SJCRH30 (cell line): ENCODE data around the gene MPV17L2. TPM values are rescaled to one million over a fixed set of nuclear protein-coding genes. Genes with fewer than 3 reads are reported as not detected.

Experiments
- DNase-seq, 2 experiments: peaks; one replicate each; pipeline ENCODE4 v3.0.0-alpha.2; 2015 to 2020
- H3K27ac ChIP-seq: fragments of 250-450 bp; sonication (Bioruptor Pico); 2 replicates; pipeline ENCODE4 v1.5.1; 2020; ENCODE audit warnings: mild to moderate bottlenecking, moderate library complexity
- H3K27me3 ChIP-seq: fragments of 250-450 bp; sonication (Bioruptor Pico); 2 replicates; pipeline ENCODE4 v1.5.1; 2020; ENCODE audit warnings: mild to moderate bottlenecking, moderate library complexity
- H3K36me3 ChIP-seq: fragments of 250-450 bp; sonication (Bioruptor Pico); 2 replicates; pipeline ENCODE4 v1.5.1; 2020; ENCODE audit warnings: mild to moderate bottlenecking, moderate library complexity
- H3K4me1 ChIP-seq: fragments of 250-450 bp; sonication (Bioruptor Pico); 2 replicates; pipeline ENCODE4 v1.5.1; 2020; ENCODE audit warnings: mild to moderate bottlenecking, moderate library complexity
- H3K4me3 ChIP-seq: fragments of 250-450 bp; sonication (Bioruptor Pico); 2 replicates; pipeline ENCODE4 v1.5.1; 2020; ENCODE audit warnings: mild to moderate bottlenecking, moderate library complexity
- H3K9me3 ChIP-seq: fragments of 250-450 bp; sonication (Bioruptor Pico); replicated peaks from 2 replicates; pipeline ENCODE4 v1.5.1; 2020; ENCODE audit warnings: mild to moderate bottlenecking, moderate library complexity
- total RNA-seq: library from RNA; depleted of rRNA; stranded (reverse); fragments of >200 nt; shearing (Covaris generic); gene quantifications from 2 replicates; pipeline ENCODE4 v1.2.3, GENCODE V29; 2014

Gene MPV17L2
- total RNA-seq, 1 experiment from 2014 or later = 31.3 TPM

GRCh38 chr19:18193388-18194180 is 566 bp downstream of the MPV17L2 start:
- H3K36me3 ChIP-seq = no peaks in the 10 kb centered on the region
- peak overlapping the region; percentile 80 for H3K4me3 ChIP-seq
- no peaks in the 10 kb centered on the region for H3K9me3 ChIP-seq
- H3K4me1 ChIP-seq = no peaks in the 10 kb centered on the region
- peak overlapping the region; percentile 29; the same call in 1 of the 2 replicates for H3K27ac ChIP-seq
- no peaks in the 10 kb centered on the region for H3K27me3 ChIP-seq
- peak; percentile 42 to 47 for DNase-seq

- no peak for DNase-seq
- Histone ChIP-seq H3K27me3 (no peaks in the 10 kb centered on the region), H3K27ac (no peak overlapping the region), H3K9me3 (no peaks in the 10 kb centered on the region), H3K36me3 (no peaks in the 10 kb centered on the region), H3K4me1 (no peaks in the 10 kb centered on the region), H3K4me3 (peak overlapping the region; percentile 80)
These were observed 1.1 kb downstream of the MPV17L2 start for GRCh38 chr19:18194181-18194530.

GRCh38 chr19:18194554-18195238 is 1.7 kb downstream of the MPV17L2 start:
- H3K27me3 ChIP-seq = no peaks in the 10 kb centered on the region
- no peaks in the 10 kb centered on the region for H3K9me3 ChIP-seq
- H3K4me1 ChIP-seq = no peaks in the 10 kb centered on the region
- H3K27ac ChIP-seq = no peak overlapping the region
- peak; percentile 37 to 44 for DNase-seq
- H3K36me3 ChIP-seq = no peaks in the 10 kb centered on the region
- no peak overlapping the region for H3K4me3 ChIP-seq

GRCh38 chr19:18196511-18196845 is 3.5 kb downstream of the MPV17L2 start:
- H3K4me1 ChIP-seq = no peaks in the 10 kb centered on the region
- H3K36me3 ChIP-seq = no peaks in the 10 kb centered on the region
- H3K4me3 ChIP-seq = no peak overlapping the region
- DNase-seq = no peak
- H3K9me3 ChIP-seq = no peaks in the 10 kb centered on the region
- H3K27me3 ChIP-seq = no peaks in the 10 kb centered on the region
- no peak overlapping the region for H3K27ac ChIP-seq

GRCh38 chr19:18197306-18197705 is 4.3 kb downstream of the MPV17L2 start:
- Histone ChIP-seq H3K36me3 (no peaks in the 10 kb centered on the region), H3K4me1 (no peaks in the 10 kb centered on the region), H3K27ac (no peak overlapping the region), H3K27me3 (no peaks in the 10 kb centered on the region), H3K4me3 (no peak overlapping the region), H3K9me3 (no peaks in the 10 kb centered on the region)
- DNase-seq = no peak

- no peaks in the 10 kb centered on the region for H3K27me3 ChIP-seq
- H3K4me3 ChIP-seq = no peak overlapping the region
- no peaks in the 10 kb centered on the region for H3K36me3 ChIP-seq
- H3K27ac ChIP-seq = no peak overlapping the region
- peaks cover 1% of the 10 kb centered on the region; the same call in 1 of the 2 replicates for H3K4me1 ChIP-seq
- H3K9me3 ChIP-seq = no peaks in the 10 kb centered on the region
- DNase-seq = no peak
These were observed 4.9 kb downstream of the MPV17L2 start for GRCh38 chr19:18197941-18198340.

- H3K4me1 ChIP-seq = peaks cover 4% of the 10 kb centered on the region; the same call in 1 of the 2 replicates
- H3K4me3 ChIP-seq = no peak overlapping the region
- H3K27me3 ChIP-seq = 0 out of 2 replicates have a peak, but pooled peaks cover 3% of the 10 kb centered on the region
- no peak for DNase-seq
- no peak overlapping the region for H3K27ac ChIP-seq
- H3K9me3 ChIP-seq = no peaks in the 10 kb centered on the region
- no peaks in the 10 kb centered on the region for H3K36me3 ChIP-seq
These were observed 5.4 kb downstream of the MPV17L2 start for GRCh38 chr19:18198374-18198773.

- Histone ChIP-seq H3K4me3 (no peak overlapping the region), H3K36me3 (no peaks in the 10 kb centered on the region), H3K27ac (no peak overlapping the region), H3K27me3 (0 out of 2 replicates have a peak, but pooled peaks cover 3% of the 10 kb centered on the region), H3K9me3 (no peaks in the 10 kb centered on the region), H3K4me1 (peaks cover 4% of the 10 kb centered on the region; the same call in 1 of the 2 replicates)
- no peak for DNase-seq
These were observed 9.4 kb downstream of the MPV17L2 start for GRCh38 chr19:18202397-18202777.

- H3K9me3 ChIP-seq = no peaks in the 10 kb centered on the region
- no peak overlapping the region for H3K27ac ChIP-seq
- H3K27me3 ChIP-seq = 0 out of 2 replicates have a peak, but pooled peaks cover 3% of the 10 kb centered on the region
- peaks cover 4% of the 10 kb centered on the region; the same call in 1 of the 2 replicates for H3K4me1 ChIP-seq
- H3K36me3 ChIP-seq = no peaks in the 10 kb centered on the region
- peak; percentile 48 to 62 for DNase-seq
- H3K4me3 ChIP-seq = peak overlapping the region; percentile 56
These were observed 9.9 kb downstream of the MPV17L2 start for GRCh38 chr19:18202778-18203407.

GRCh38 chr19:18203408-18203862 is 10.4 kb downstream of the MPV17L2 start:
- H3K4me1 ChIP-seq = peaks cover 4% of the 10 kb centered on the region; the same call in 1 of the 2 replicates

GRCh38 chr19:18203863-18204393 is 10.9 kb downstream of the MPV17L2 start, which contains the start of gene RAB3A:
TSS of gene RAB3A (minus strand) at chr19:18204042. CDS start at chr19:18202740, 1,302 bp downstream.
- Histone ChIP-seq H3K36me3 (no peaks in the 10 kb centered on the region), H3K4me3 (peak within 1 kb of the TSS; percentile 57), H3K27me3 (0 out of 2 replicates have a peak, but pooled peaks cover 3% of the 10 kb centered on the region), H3K27ac (peak within 1 kb of the TSS; percentile 82), H3K9me3 (no peaks in the 10 kb centered on the region), H3K4me1 (peaks cover 4% of the 10 kb centered on the region; the same call in 1 of the 2 replicates)
- peak; percentile 100 for DNase-seq

More at GRCh38 chr19:18203408-18203862, 10.4 kb downstream of the MPV17L2 start:
- Histone ChIP-seq H3K27ac (no peak overlapping the region), H3K9me3 (no peaks in the 10 kb centered on the region), H3K27me3 (0 out of 2 replicates have a peak, but pooled peaks cover 3% of the 10 kb centered on the region), H3K36me3 (no peaks in the 10 kb centered on the region), H3K4me3 (peak overlapping the region; percentile 56)
- peak; percentile 30 to 36 for DNase-seq

GRCh38 chr19:18204394-18205199 is 11.6 kb downstream of the MPV17L2 start:
- no peaks in the 10 kb centered on the region for H3K36me3 ChIP-seq
- peak; percentile 75 to 94 for DNase-seq
- H3K9me3 ChIP-seq = no peaks in the 10 kb centered on the region
- peak overlapping the region; percentile 82 for H3K27ac ChIP-seq
- H3K4me3 ChIP-seq = peak overlapping the region; percentile 57
- 0 out of 2 replicates have a peak, but pooled peaks cover 3% of the 10 kb centered on the region for H3K27me3 ChIP-seq
- peaks cover 4% of the 10 kb centered on the region; the same call in 1 of the 2 replicates for H3K4me1 ChIP-seq

GRCh38 chr19:18205200-18205892 is 12.3 kb downstream of the MPV17L2 start:
- Histone ChIP-seq H3K4me3 (peak overlapping the region; percentile 57), H3K4me1 (peaks cover 4% of the 10 kb centered on the region; the same call in 1 of the 2 replicates), H3K27ac (peak overlapping the region; percentile 82), H3K27me3 (0 out of 2 replicates have a peak, but pooled peaks cover 3% of the 10 kb centered on the region), H3K36me3 (no peaks in the 10 kb centered on the region), H3K9me3 (no peaks in the 10 kb centered on the region)
- peak; percentile 92 to 93 for DNase-seq
